OCI-LY1 (cell line): Measurements from ENCODE around the gene MRPL1.
"Not testable (repeated sequence)": the region's sequence is repeated elsewhere in the genome, so short reads cannot be mapped to it uniquely, and the experiment has no call there.

ENCODE experiments used
- CTCF ChIP-seq: fragments of 200-600 bp; sonication (generic), shearing (Covaris generic); IDR thresholded peaks from 2 replicates; pipeline ENCODE4 v1.5.1; 2017; ENCODE audit warnings: mild to moderate bottlenecking, antibody characterized with exemption, low read length, moderate library complexity, mixed read lengths
- EZH2 ChIP-seq: fragments of 200-600 bp; sonication (generic), shearing (Covaris generic); IDR thresholded peaks from 2 replicates; pipeline ENCODE4 v1.8.0; 2017; ENCODE audit warnings: borderline replicate concordance, mixed run types, mild to moderate bottlenecking, antibody characterized with exemption, low read length, moderate library complexity, mixed read lengths

DNA sequence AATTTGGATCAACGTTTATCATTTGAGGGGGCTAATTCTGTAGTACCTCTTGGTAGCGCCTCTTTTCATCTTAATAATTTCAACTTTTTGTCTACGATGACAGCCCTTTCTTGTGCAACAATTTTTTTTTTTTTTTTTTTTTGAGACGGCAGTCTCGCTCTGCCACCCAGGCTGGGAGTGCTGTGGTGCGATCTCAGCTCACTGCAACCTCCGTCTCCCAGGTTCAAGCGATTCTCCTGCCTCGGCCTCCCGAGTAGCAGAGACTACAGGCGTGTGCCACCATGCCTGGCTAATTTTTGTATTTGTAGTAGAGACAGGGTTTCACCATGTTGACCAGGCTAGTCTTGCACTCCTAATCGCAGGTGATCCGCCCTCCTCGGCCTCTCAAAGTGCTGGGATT is 711 bp downstream of the MRPL1 start:
- not testable (repeated sequence) for TF ChIP-seq CTCF, EZH2
